ENCODE measurements around the gene CCL5.

GRCh38 chr17:35864853-35865252, 15.3 kb downstream of the CCL5 start:
- TF ChIP-seq CTCF (IDR thresholded peaks at IDR 0.05 in 8 of 11, conservative IDR thresholded peaks at IDR 0.05 in 3 of 11) (no peak), POLR2A (IDR thresholded peaks at IDR 0.05) (no peak)
